ENCODE results near the gene PTPRN2. TPM values are rescaled to one million over a fixed set of nuclear protein-coding genes. Genes with fewer than 3 reads are reported as not detected.

The PTPRN2 gene
- total and polyA plus RNA-seq, 2 of the 8 experiments (the other 6 are each of a cell fraction or from before 2014, with no cell fraction given) = 2.6 to 4.5 TPM

DNA sequence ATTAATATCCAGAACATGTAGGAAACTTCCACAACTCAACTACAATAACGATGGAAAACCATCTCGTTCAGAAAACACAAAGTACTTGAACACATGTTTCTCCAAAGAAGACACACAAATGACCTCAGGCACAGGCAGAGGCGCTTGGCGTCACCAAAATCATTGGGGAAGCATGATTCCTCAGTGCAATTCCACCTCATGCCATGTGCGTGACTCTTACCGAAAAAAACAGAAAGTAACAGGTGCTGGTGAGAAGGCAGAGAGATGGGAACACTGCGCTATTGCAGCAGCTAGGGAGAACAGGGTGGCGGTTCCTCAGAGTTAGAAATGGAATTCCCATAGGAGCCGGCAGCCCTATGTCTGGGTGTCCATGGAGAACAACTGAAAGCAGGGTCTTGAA lies 860.9 kb downstream of the PTPRN2 start:
- DNase-seq (ENCODE audit: low read depth in 1 of 2, low spot score in 2 of 2) (no peak), FAIRE-seq (no peak)
- Histone ChIP-seq H3K27me3 (replicated peaks in 1 of 4; ENCODE audit: control insufficient read depth in 3 of 4, extremely low read depth in 1 of 4, insufficient read depth in 3 of 4, low read length in 3 of 4) (peaks cover 0 to 3% (median 0%) of the 10 kb centered on the region in 4 experiments; a peak in 3 of 7 replicates), H3K36me3 (ENCODE audit: control insufficient read depth in 2 of 4, insufficient read depth in 4 of 4, low read length in 3 of 4) (no peaks in the 10 kb centered on the region), H3K9ac (replicated peaks in 1 of 4; ENCODE audit: extremely low read depth in 1 of 4, low read depth in 3 of 4, low read length in 3 of 4) (no peak overlapping the region), H2BK120ac (replicated peaks; ENCODE audit: low read depth, low read length) (no peak overlapping the region), H2AFZ (ENCODE audit: low read length) (no peak overlapping the region), H3K23me2 (ENCODE audit: low read depth, low read length) (no peaks in the 10 kb centered on the region), H3K4ac (replicated peaks; ENCODE audit: insufficient read length, low read depth, low read length) (no peak overlapping the region), H3K14ac (ENCODE audit: insufficient read length) (no peak overlapping the region), H3K4me3 (ENCODE audit: extremely low read depth in 1 of 4, insufficient read depth in 2 of 4, low read depth in 3 of 4, low read length in 4 of 4) (no peak overlapping the region), H3K4me1 (replicated peaks in 1 of 4; ENCODE audit: control insufficient read depth in 3 of 4, insufficient read depth in 4 of 4, low read length in 3 of 4) (no peaks in the 10 kb centered on the region), H3K9me3 (ENCODE audit: insufficient read depth in 2 of 2, low read depth in 1 of 2, low read length in 1 of 2) (no peaks in the 10 kb centered on the region), H3K4me2 (ENCODE audit: insufficient read depth in 1 of 2, low read depth in 2 of 2, low read length in 2 of 2) (no peak overlapping the region), H4K8ac (ENCODE audit: extremely low read depth, insufficient read depth, low read length) (no peak overlapping the region), H2BK5ac (ENCODE audit: low read depth, low read length) (no peak overlapping the region), H3K27ac (ENCODE audit: low read depth, low read length) (no peak overlapping the region), H3K18ac (ENCODE audit: extremely low read depth, low read length) (no peak overlapping the region), H3K23ac (ENCODE audit: insufficient read length) (no peak overlapping the region), H3K56ac (replicated peaks; ENCODE audit: insufficient read length, low read depth, low read length) (no peak overlapping the region), H4K5ac (ENCODE audit: insufficient read length, low read depth, low read length) (no peak overlapping the region), H4K20me1 (replicated peaks in 1 of 2; ENCODE audit: control insufficient read depth in 1 of 2, insufficient read depth in 2 of 2, low read length in 2 of 2) (peaks cover 0 to 1% of the 10 kb centered on the region in 2 experiments), H2BK15ac (ENCODE audit: low read length) (no peak overlapping the region), H2BK12ac (ENCODE audit: low read depth, low read length) (no peak overlapping the region), H2BK20ac (ENCODE audit: low read length) (no peak overlapping the region), H3K79me1 (ENCODE audit: low read depth, low read length) (no peaks in the 10 kb centered on the region), H2AK5ac (ENCODE audit: low read depth, low read length) (no peak overlapping the region), H4K91ac (replicated peaks; ENCODE audit: insufficient read length, low read length) (no peak overlapping the region), H3K79me2 (ENCODE audit: control insufficient read depth in 1 of 2, insufficient read depth in 2 of 2, low read length in 2 of 2) (no peaks in the 10 kb centered on the region)
- CTCF ChIA-PET (ENCODE audit: partially characterized antibody) = interaction anchor here (2.7 kb wide), 1 partner anchor 17 kb away, joined by 5 read pairs; no protein-coding TSS in a partner anchor
- POLR2A ChIA-PET (ENCODE audit: partially characterized antibody) = no interaction called here
- TF ChIP-seq, protein P1, sequence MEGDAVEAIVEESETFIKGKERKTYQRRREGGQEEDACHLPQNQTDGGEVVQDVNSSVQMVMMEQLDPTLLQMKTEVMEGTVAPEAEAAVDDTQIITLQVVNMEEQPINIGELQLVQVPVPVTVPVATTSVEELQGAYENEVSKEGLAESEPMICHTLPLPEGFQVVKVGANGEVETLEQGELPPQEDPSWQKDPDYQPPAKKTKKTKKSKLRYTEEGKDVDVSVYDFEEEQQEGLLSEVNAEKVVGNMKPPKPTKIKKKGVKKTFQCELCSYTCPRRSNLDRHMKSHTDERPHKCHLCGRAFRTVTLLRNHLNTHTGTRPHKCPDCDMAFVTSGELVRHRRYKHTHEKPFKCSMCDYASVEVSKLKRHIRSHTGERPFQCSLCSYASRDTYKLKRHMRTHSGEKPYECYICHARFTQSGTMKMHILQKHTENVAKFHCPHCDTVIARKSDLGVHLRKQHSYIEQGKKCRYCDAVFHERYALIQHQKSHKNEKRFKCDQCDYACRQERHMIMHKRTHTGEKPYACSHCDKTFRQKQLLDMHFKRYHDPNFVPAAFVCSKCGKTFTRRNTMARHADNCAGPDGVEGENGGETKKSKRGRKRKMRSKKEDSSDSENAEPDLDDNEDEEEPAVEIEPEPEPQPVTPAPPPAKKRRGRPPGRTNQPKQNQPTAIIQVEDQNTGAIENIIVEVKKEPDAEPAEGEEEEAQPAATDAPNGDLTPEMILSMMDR (IDR thresholded peaks at IDR 0.05; ENCODE audit: control extremely low read depth in 1 of 3, insufficient read depth in 1 of 3, low read depth in 1 of 3, low read length in 3 of 3) = no peak
- WGBS, 2 experiments (ENCODE audit: extremely low coverage in 1 of 2, insufficient coverage in 1 of 2, insufficient read length in 1 of 2, insufficient replicate concordance in 2 of 2, low coverage in 1 of 2, low lambda C conversion rate in 2 of 2, missing lambda C conversion rate in 1 of 2) = 87% methylated on average over 9 of the region's 9 CpGs; no CpG with 5 or more reads in 1 of the 2 experiments

All from H1 (cell line).